Endothelial cell of umbilical vein (primary cell): ENCODE measurements around the gene MBD3L1.

Experiments
- CTCF ChIP-seq, 2 donors: IDR thresholded peaks; 1 replicate in 1 of 2; 2 replicates in 1 of 2; pipeline ENCODE4 v1.5.1; 2011; ENCODE audit warnings: low read length in 2 of 2, mild to moderate bottlenecking in 2 of 2, moderate library complexity in 2 of 2, control low read depth in 1 of 2, inconsistent platforms in 1 of 2, low read depth in 1 of 2; ENCODE audit not compliant: insufficient read depth in 1 of 2; ENCODE audit errors: extremely low read depth in 1 of 2
- EZH2 ChIP-seq: IDR thresholded peaks from 2 replicates; pipeline ENCODE4 v1.6.1; 2012; ENCODE audit warnings: borderline replicate concordance, low read depth, mild to moderate bottlenecking, moderate library complexity, low read length, inconsistent platforms; ENCODE audit not compliant: severe bottlenecking
- FOS ChIP-seq: IDR thresholded peaks from 2 replicates; pipeline ENCODE4 v1.6.1; 2011; ENCODE audit warnings: mild to moderate bottlenecking, low read length, moderate library complexity, borderline replicate concordance; ENCODE audit not compliant: insufficient read depth
- POLR2A ChIP-seq: IDR thresholded peaks from 2 replicates; pipeline ENCODE4 v1.6.1; 2012; ENCODE audit warnings: low read depth, mild to moderate bottlenecking, control low read depth, low read length

- no peak for TF ChIP-seq POLR2A
- no peak for TF ChIP-seq CTCF (IDR thresholded peaks at IDR 0.05; ENCODE audit: extremely low read depth in 1 of 2, insufficient read depth in 1 of 2, low read depth in 1 of 2, low read length in 2 of 2)
- TF ChIP-seq EZH2, result no peak
- no peak for TF ChIP-seq FOS
Measured at GRCh38 chr19:8880868-8881488, 48.8 kb downstream of the MBD3L1 start.
